GM12874 (cell line): ENCODE measurements around the gene FAM234B.

Experiments
- CTCF ChIP-seq: IDR thresholded peaks from 2 replicates; pipeline ENCODE4 v1.5.1; 2011; ENCODE audit warnings: low read depth, mild to moderate bottlenecking, control low read depth, low read length, moderate library complexity; ENCODE audit not compliant: insufficient read depth

The FAM234B gene

GRCh38 chr12:13036881-13037280 lies 7.3 kb upstream of the FAM234B start:
- no peak for TF ChIP-seq CTCF

GRCh38 chr12:13038491-13039161 lies 5.6 kb upstream of the FAM234B start:
- no peak for TF ChIP-seq CTCF

GRCh38 chr12:13039328-13039956 lies 4.7 kb upstream of the FAM234B start:
- TF ChIP-seq CTCF, result no peak

GRCh38 chr12:13041224-13041623 lies 3.0 kb upstream of the FAM234B start:
- no peak for TF ChIP-seq CTCF

- TF ChIP-seq CTCF, result no peak
Observed at GRCh38 chr12:13042666-13043230, 1.4 kb upstream of the FAM234B start.

GRCh38 chr12:13044906-13045299 lies 722 bp downstream of the FAM234B start:
- no peak for TF ChIP-seq CTCF

- no peak for TF ChIP-seq CTCF
Observed at GRCh38 chr12:13045816-13046215, 1.6 kb downstream of the FAM234B start.
